ENCODE measurements around the gene OLFM1.
A peak's percentile ranks its signal among the peaks of the same experiment; 100 is the strongest.

Gene OLFM1

GRCh38 chr9:135076876-135077430 is 10.5 kb upstream of the OLFM1 start:
- peak; percentile 19 for DNase-seq

GRCh38 chr9:135077497-135078200 is 9.8 kb upstream of the OLFM1 start:
- DNase-seq, result peak; percentile 66

- peak; percentile 95 for DNase-seq
Measured at GRCh38 chr9:135078361-135078821, 9.1 kb upstream of the OLFM1 start.

- DNase-seq, result no peak
Measured at GRCh38 chr9:135079018-135079417, 8.4 kb upstream of the OLFM1 start.

- no peak for DNase-seq
Measured at GRCh38 chr9:135079676-135080075, 7.8 kb upstream of the OLFM1 start.

GRCh38 chr9:135080286-135081263 is 6.9 kb upstream of the OLFM1 start:
- DNase-seq, result peak; percentile 28

- DNase-seq, result no peak
Measured at GRCh38 chr9:135081264-135081660, 6.2 kb upstream of the OLFM1 start.

GRCh38 chr9:135081731-135082130 is 5.7 kb upstream of the OLFM1 start:
- DNase-seq, result no peak

- DNase-seq, result no peak
Measured at GRCh38 chr9:135082536-135082935, 4.9 kb upstream of the OLFM1 start.

- DNase-seq, result no peak
Measured at GRCh38 chr9:135083241-135083810, 4.1 kb upstream of the OLFM1 start.

GRCh38 chr9:135083831-135084230 is 3.6 kb upstream of the OLFM1 start:
- DNase-seq, result no peak

GRCh38 chr9:135084262-135084661 is 3.2 kb upstream of the OLFM1 start:
- DNase-seq, result no peak

GRCh38 chr9:135084881-135085760 is 2.3 kb upstream of the OLFM1 start:
- DNase-seq, result no peak

- DNase-seq, result peak; percentile 91
Measured at GRCh38 chr9:135085830-135086546, 1.5 kb upstream of the OLFM1 start.

GRCh38 chr9:135086597-135087488 is 625 bp upstream of the OLFM1 start:
- no peak for DNase-seq

GRCh38 chr9:135087899-135088347 is 455 bp downstream of the OLFM1 start:
- DNase-seq, result peak; percentile 23

- no peak for DNase-seq
Measured at GRCh38 chr9:135088348-135088978, 995 bp downstream of the OLFM1 start.

GRCh38 chr9:135088979-135089847 is 1.7 kb downstream of the OLFM1 start:
- no peak for DNase-seq

GRCh38 chr9:135090081-135090480 is 2.6 kb downstream of the OLFM1 start:
- DNase-seq, result no peak

All from NCI-H82 (cell line).